ENCODE data around the gene AATK. TPM values are rescaled to one million over a fixed set of nuclear protein-coding genes. Genes with fewer than 3 reads are reported as not detected.
A peak's percentile ranks its signal among the peaks of the same experiment; 100 is the strongest.

AATK gene
- total and polyA plus RNA-seq, 2 of the 13 experiments (the other 11 are each of a cell fraction or from before 2014, with no cell fraction given) = 2.9 to 8.4 TPM

GRCh38 chr17:81164371-81165245 lies 1.4 kb downstream of the AATK start (continued):
- TF ChIP-seq BRF2 (CRISPR knock-in tag; IDR thresholded peaks at IDR 0.05) (no peak), ZMAT3 (CRISPR knock-in tag; conservative IDR thresholded peaks at IDR 0.05) (no peak), HNF4G (IDR thresholded peaks at IDR 0.05; ENCODE audit: borderline replicate concordance, low read depth, low read length) (no peak), HNF4G (CRISPR knock-in tag; IDR thresholded peaks at IDR 0.05; ENCODE audit: borderline replicate concordance, low read depth) (no peak), MAFG (CRISPR knock-in tag; IDR thresholded peaks at IDR 0.05) (no peak), NFKBIZ (CRISPR knock-in tag; IDR thresholded peaks at IDR 0.05) (no peak), AFF4 (CRISPR knock-in tag; IDR thresholded peaks at IDR 0.05) (no peak), ZBTB37 (CRISPR knock-in tag; IDR thresholded peaks at IDR 0.05) (peak; percentile 60; the same call in 1 of the 2 replicates), TBP (CRISPR knock-in tag; IDR thresholded peaks at IDR 0.05) (no peak), ZNF720 (CRISPR knock-in tag; IDR thresholded peaks at IDR 0.05) (no peak), YY1 (IDR thresholded peaks at IDR 0.05; ENCODE audit: insufficient read depth, insufficient replicate concordance, low read depth, low read length) (no peak), THRA (CRISPR knock-in tag; IDR thresholded peaks at IDR 0.05; ENCODE audit: borderline replicate concordance) (no peak), GTF3A (CRISPR knock-in tag; conservative IDR thresholded peaks at IDR 0.05) (peak; percentile 90; the same call in 1 of the 2 replicates), ZSCAN12 (CRISPR knock-in tag; IDR thresholded peaks at IDR 0.05) (no peak), ZNF747 (CRISPR knock-in tag; IDR thresholded peaks at IDR 0.05; ENCODE audit: borderline replicate concordance) (no peak), ZNF841 (CRISPR knock-in tag; IDR thresholded peaks at IDR 0.05; ENCODE audit: borderline replicate concordance) (no peak), KDM4B (CRISPR knock-in tag; IDR thresholded peaks at IDR 0.05) (no peak), GATAD1 (CRISPR knock-in tag; IDR thresholded peaks at IDR 0.05) (no peak), FOXO1 (CRISPR knock-in tag; IDR thresholded peaks at IDR 0.05) (0 out of 2 replicates have a peak, but pooled peaks have one; percentile 10), ZNF598 (CRISPR knock-in tag; IDR thresholded peaks at IDR 0.05; ENCODE audit: borderline replicate concordance) (peak; percentile 11; the same call in 1 of the 2 replicates)

Data from HepG2 (cell line).